Right ventricle myocardium inferior (tissue), 1 donor: Measurements from ENCODE around the gene SIK2. TPM values are rescaled to one million over a fixed set of nuclear protein-coding genes. Genes with fewer than 3 reads are reported as not detected.

Experiments
- ATAC-seq: fragments of 200-7000 bp; cut with Tn5 transposase; one replicate; pipeline ENCODE4 v1.9.1; 2020; ENCODE audit warnings: mild to moderate bottlenecking, moderate library complexity
- DNase-seq: peaks from one replicate; pipeline ENCODE4 v3.0.0; 2021; ENCODE audit errors: missing footprints
- intact Hi-C: fragments of 100-400 bp; cut with DNase I; formaldehyde crosslinking; loops from one replicate; pipeline ENCODE4 v1.11.0; 2022
- long read RNA-seq: library from polyadenylated mRNA; unstranded; transcript quantifications from one replicate; pipeline ENCODE4 v2.0.0, GENCODE V29; 2021
- total RNA-seq: library from RNA; stranded (reverse); fragmentation: NEBNext Ultra II Directional; extraction: Animal tissue kit (Norgen Biotek cat#: 25700); gene quantifications from one replicate; pipeline ENCODE4 v1.2.1, GENCODE V29; 2021
- donor health status: DM: no; HTN: yes; CAD: no; lungs with severe emphysema.

The SIK2 gene
- total RNA-seq = 15.9 TPM
- long read RNA-seq, full-length matches to known transcripts = 1 of 5 reads
- long read RNA-seq, partial matches to known transcripts = 0 of 5 reads
- long read RNA-seq, other reads (novel, unspliced or antisense) = 4 of 5 reads

- peak; percentile 97 for ATAC-seq
- peak; percentile 97 for DNase-seq
- intact Hi-C loops = loop anchor here (1.0 to 5.0 kb wide), 3 partner anchors 175 to 375 kb away; no protein-coding TSS in a partner anchor
Measured at GRCh38 chr11:111601979-111602864, at the start of gene SIK2. TSS of gene SIK2 (plus strand) at chr11:111602449. CDS start at chr11:111602564, 115 bp downstream.

GRCh38 chr11:111554532-111554931, 47.7 kb upstream of the SIK2 start:
- ATAC-seq = no peak
- DNase-seq = no peak
- intact Hi-C loops = no loop called here

- DNase-seq (no peak), ATAC-seq (no peak)
- intact Hi-C loops = no loop called here
Measured at GRCh38 chr11:111555255-111555654, 47.0 kb upstream of the SIK2 start.

- DNase-seq = no peak
- ATAC-seq = no peak
- intact Hi-C loops = no loop called here
Measured at GRCh38 chr11:111557425-111558111, 44.7 kb upstream of the SIK2 start.

- DNase-seq = no peak
- no peak for ATAC-seq
- intact Hi-C loops = no loop called here
Measured at GRCh38 chr11:111559800-111560464, 42.3 kb upstream of the SIK2 start.

- intact Hi-C loops = no loop called here
- DNase-seq (no peak), ATAC-seq (peak; percentile 30)
Measured at GRCh38 chr11:111560800-111561199, 41.4 kb upstream of the SIK2 start.

- DNase-seq (no peak), ATAC-seq (no peak)
- intact Hi-C loops = no loop called here
Measured at GRCh38 chr11:111561306-111561705, 40.9 kb upstream of the SIK2 start.

- ATAC-seq = no peak
- intact Hi-C loops = no loop called here
- DNase-seq = no peak
Measured at GRCh38 chr11:111561791-111562325, 40.4 kb upstream of the SIK2 start.

- intact Hi-C loops = no loop called here
- ATAC-seq = no peak
- no peak for DNase-seq
Measured at GRCh38 chr11:111562692-111563389, 39.4 kb upstream of the SIK2 start.

- peak; percentile 52 for ATAC-seq
- intact Hi-C loops = loop anchor here (1.0 kb wide), 1 partner anchor 276 kb away; no protein-coding TSS in a partner anchor
- DNase-seq = no peak
Measured at GRCh38 chr11:111565114-111565720, 37.0 kb upstream of the SIK2 start.

- intact Hi-C loops = no loop called here
- no peak for DNase-seq
- ATAC-seq = no peak
Measured at GRCh38 chr11:111566324-111566723, 35.9 kb upstream of the SIK2 start.

GRCh38 chr11:111569476-111569875, 32.8 kb upstream of the SIK2 start:
- ATAC-seq (no peak), DNase-seq (no peak)
- intact Hi-C loops = no loop called here

GRCh38 chr11:111570796-111571195, 31.5 kb upstream of the SIK2 start:
- no peak for ATAC-seq
- intact Hi-C loops = no loop called here
- DNase-seq = no peak

- intact Hi-C loops = no loop called here
- DNase-seq (no peak), ATAC-seq (no peak)
Measured at GRCh38 chr11:111571829-111572501, 30.3 kb upstream of the SIK2 start.

GRCh38 chr11:111572581-111572980, 29.7 kb upstream of the SIK2 start:
- ATAC-seq (no peak), DNase-seq (no peak)
- intact Hi-C loops = no loop called here

- DNase-seq (no peak), ATAC-seq (peak; percentile 93)
- intact Hi-C loops = no loop called here
Measured at GRCh38 chr11:111573821-111574249, 28.4 kb upstream of the SIK2 start.
